ENCODE measurements around the gene IKBIP.
"Not testable (repeated sequence)": the region's sequence is repeated elsewhere in the genome, so short reads cannot be mapped to it uniquely, and the experiment has no call there.

IKBIP gene

DNA sequence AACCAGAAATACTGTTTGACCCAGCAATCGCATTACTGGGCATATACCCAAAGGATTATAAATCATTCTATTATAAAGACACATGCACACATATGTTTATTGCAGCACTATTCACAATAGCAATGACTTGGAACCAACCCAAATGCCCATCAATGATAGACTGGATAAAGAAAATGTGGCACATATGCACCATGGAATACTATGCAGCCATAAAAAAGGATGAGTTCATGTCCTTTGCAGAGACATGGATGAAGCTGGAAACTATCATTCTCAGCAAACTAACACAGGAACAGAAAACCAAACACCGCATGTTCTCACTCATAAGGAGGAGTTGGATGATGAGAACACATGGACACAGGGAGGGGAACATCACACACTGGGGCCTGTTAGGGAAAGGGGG is 67.8 kb downstream of the IKBIP start:
- H3K9me3 Mint-ChIP-seq; intact Hi-C loops (cut with micrococcal nuclease): not testable (repeated sequence)

DNA sequence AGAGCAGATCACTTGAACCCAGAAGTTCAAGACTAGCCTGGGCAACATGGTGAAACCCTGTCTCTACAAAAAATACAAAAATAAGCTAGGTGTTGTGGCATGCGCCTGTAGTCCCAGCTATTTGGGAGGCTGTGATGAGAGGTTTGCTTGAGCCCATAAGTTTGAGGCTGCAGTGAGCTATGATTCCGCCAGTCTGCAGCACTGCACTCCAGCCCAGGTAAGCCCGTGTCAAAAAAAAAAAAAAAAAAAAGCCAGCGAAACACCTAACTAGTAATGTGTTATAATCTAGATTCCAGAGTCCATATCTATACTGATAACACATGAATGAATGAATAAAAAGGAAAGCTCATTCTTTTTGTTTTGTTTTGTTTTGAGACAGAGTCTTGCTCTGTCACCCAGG is 69.6 kb downstream of the IKBIP start:
- Mint-ChIP-seq H3K9me3 (no peaks in the 10 kb centered on the region), H3K36me3 (ENCODE audit: low read depth) (no peaks in the 10 kb centered on the region), H3K27ac (no peak overlapping the region), H3K4me1 (ENCODE audit: low read depth) (no peaks in the 10 kb centered on the region), H3K4me3 (no peak overlapping the region), H3K27me3 (no peaks in the 10 kb centered on the region)
- intact Hi-C loops (cut with micrococcal nuclease) = no loop called here

More for the DNA sequence above, 67.8 kb downstream of the IKBIP start:
- H3K36me3 Mint-ChIP-seq (ENCODE audit: low read depth); H3K27me3 Mint-ChIP-seq; H3K4me3 Mint-ChIP-seq; H3K4me1 Mint-ChIP-seq (ENCODE audit: low read depth); H3K27ac Mint-ChIP-seq: not testable (repeated sequence)

Measured in dendritic cell treated with granulocyte-macrophage colony-stimulating factor and Interleukin-4, amounts not matched to agents 40 ng/mL and 50 ng/mL, for 4 days (primary cell).